ENCODE results near the gene GPATCH8.

The GPATCH8 gene

GRCh38 chr17:44353672-44354331 lies 149.4 kb downstream of the GPATCH8 start:
- Histone ChIP-seq H3K4me1 (ENCODE audit: insufficient read depth, low read length, poor library complexity, severe bottlenecking) (no peaks in the 10 kb centered on the region), H3K79me2 (ENCODE audit: insufficient read depth, low read length) (no peaks in the 10 kb centered on the region), H3F3A (ENCODE audit: low read depth) (no peaks in the 10 kb centered on the region), H3K36me3 (ENCODE audit: insufficient read depth, low read length) (no peaks in the 10 kb centered on the region), H4K20me1 (ENCODE audit: insufficient read depth, low read length, poor library complexity, severe bottlenecking) (no peaks in the 10 kb centered on the region), H3K27me3 (ENCODE audit: insufficient read depth, low read length, poor library complexity, severe bottlenecking) (no peaks in the 10 kb centered on the region), H3K9ac (ENCODE audit: low read depth, low read length, poor library complexity, severe bottlenecking) (no peak overlapping the region), H2AFZ (ENCODE audit: low read length) (no peak overlapping the region), H3K9me3 (ENCODE audit: insufficient read depth, low read depth, low read length) (no peaks in the 10 kb centered on the region), H3K9me2 (replicated peaks; ENCODE audit: low read depth, low read length) (no peaks in the 10 kb centered on the region), H3K4me3 (ENCODE audit: low read length, poor library complexity, severe bottlenecking) (no peak overlapping the region), H3K4me2 (ENCODE audit: low read depth, low read length, poor library complexity, severe bottlenecking) (no peak overlapping the region)
- TF ChIP-seq EZH2phosphoT487 (IDR thresholded peaks at IDR 0.05; ENCODE audit: borderline replicate concordance) (no peak), CTCF (conservative IDR thresholded peaks at IDR 0.05; ENCODE audit: low read length) (no peak)

- Histone ChIP-seq H3K9me3 (ENCODE audit: insufficient read depth, low read depth, low read length) (no peaks in the 10 kb centered on the region), H3K9ac (ENCODE audit: low read depth, low read length, poor library complexity, severe bottlenecking) (no peak overlapping the region), H3K4me3 (ENCODE audit: low read length, poor library complexity, severe bottlenecking) (no peak overlapping the region), H4K20me1 (ENCODE audit: insufficient read depth, low read length, poor library complexity, severe bottlenecking) (no peaks in the 10 kb centered on the region), H3K36me3 (ENCODE audit: insufficient read depth, low read length) (no peaks in the 10 kb centered on the region), H2AFZ (ENCODE audit: low read length) (no peak overlapping the region), H3K79me2 (ENCODE audit: insufficient read depth, low read length) (no peaks in the 10 kb centered on the region), H3K4me2 (ENCODE audit: low read depth, low read length, poor library complexity, severe bottlenecking) (no peak overlapping the region), H3F3A (ENCODE audit: low read depth) (no peaks in the 10 kb centered on the region), H3K27me3 (ENCODE audit: insufficient read depth, low read length, poor library complexity, severe bottlenecking) (no peaks in the 10 kb centered on the region), H3K9me2 (replicated peaks; ENCODE audit: low read depth, low read length) (no peaks in the 10 kb centered on the region), H3K4me1 (ENCODE audit: insufficient read depth, low read length, poor library complexity, severe bottlenecking) (peaks cover 5% of the 10 kb centered on the region)
- TF ChIP-seq CTCF (conservative IDR thresholded peaks at IDR 0.05; ENCODE audit: low read length) (no peak), EZH2phosphoT487 (IDR thresholded peaks at IDR 0.05; ENCODE audit: borderline replicate concordance) (no peak)
Observed at GRCh38 chr17:44352828-44353671, 150.2 kb downstream of the GPATCH8 start.

GRCh38 chr17:44351961-44352827 lies 151.0 kb downstream of the GPATCH8 start:
- no peak for TF ChIP-seq EZH2phosphoT487 (IDR thresholded peaks at IDR 0.05; ENCODE audit: borderline replicate concordance)
- TF ChIP-seq CTCF (conservative IDR thresholded peaks at IDR 0.05; ENCODE audit: low read length), result no peak
- no peaks in the 10 kb centered on the region for H3K27me3 ChIP-seq (ENCODE audit: insufficient read depth, low read length, poor library complexity, severe bottlenecking)

More at GRCh38 chr17:44351961-44352827, 151.0 kb downstream of the GPATCH8 start:
- no peak overlapping the region for H3K4me2 ChIP-seq (ENCODE audit: low read depth, low read length, poor library complexity, severe bottlenecking)
- no peaks in the 10 kb centered on the region for H3F3A ChIP-seq (ENCODE audit: low read depth)
- H3K9ac ChIP-seq (ENCODE audit: low read depth, low read length, poor library complexity, severe bottlenecking), result no peak overlapping the region
- peaks cover 5% of the 10 kb centered on the region for H3K4me1 ChIP-seq (ENCODE audit: insufficient read depth, low read length, poor library complexity, severe bottlenecking)
- H2AFZ ChIP-seq (ENCODE audit: low read length), result no peak overlapping the region
- H3K9me2 ChIP-seq (replicated peaks; ENCODE audit: low read depth, low read length), result no peaks in the 10 kb centered on the region
- H3K9me3 ChIP-seq (ENCODE audit: insufficient read depth, low read depth, low read length), result no peaks in the 10 kb centered on the region
- no peak overlapping the region for H3K4me3 ChIP-seq (ENCODE audit: low read length, poor library complexity, severe bottlenecking)
- no peaks in the 10 kb centered on the region for H4K20me1 ChIP-seq (ENCODE audit: insufficient read depth, low read length, poor library complexity, severe bottlenecking)
- no peaks in the 10 kb centered on the region for H3K36me3 ChIP-seq (ENCODE audit: insufficient read depth, low read length)
- no peaks in the 10 kb centered on the region for H3K79me2 ChIP-seq (ENCODE audit: insufficient read depth, low read length)
